Measurements from ENCODE around the gene KLF18. TPM values are rescaled to one million over a fixed set of nuclear protein-coding genes. Genes with fewer than 3 reads are reported as not detected.

KLF18 gene
- total RNA-seq, 1 experiment from 2014 or later = not detected

DNA sequence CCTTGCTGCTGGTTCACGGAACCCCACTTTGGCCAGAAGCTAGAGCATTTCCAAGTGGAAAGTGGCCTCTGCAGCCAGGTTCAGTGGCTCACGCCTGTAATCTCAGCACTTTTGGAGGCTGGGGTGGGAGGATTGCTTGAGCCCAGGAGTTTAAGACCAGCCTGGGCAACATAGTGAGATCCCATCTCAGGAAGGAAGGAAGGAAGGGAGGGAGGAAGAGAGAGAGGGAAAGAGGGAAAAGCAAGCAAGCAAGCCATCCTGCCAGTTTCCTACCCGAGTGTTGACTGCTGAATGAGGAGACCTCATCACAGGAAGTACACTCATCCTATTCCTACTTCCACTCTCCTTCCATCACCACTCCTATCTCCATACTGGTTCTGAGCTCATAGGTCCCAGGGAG lies 35.6 kb downstream of the KLF18 start:
- TF ChIP-seq EZH2phosphoT487 (IDR thresholded peaks at IDR 0.05; ENCODE audit: borderline replicate concordance, low read length) = no peak
- TF ChIP-seq EZH2 (IDR thresholded peaks at IDR 0.05; ENCODE audit: low read length, unreplicated experiment) = no peak
- TF ChIP-seq, protein P1, sequence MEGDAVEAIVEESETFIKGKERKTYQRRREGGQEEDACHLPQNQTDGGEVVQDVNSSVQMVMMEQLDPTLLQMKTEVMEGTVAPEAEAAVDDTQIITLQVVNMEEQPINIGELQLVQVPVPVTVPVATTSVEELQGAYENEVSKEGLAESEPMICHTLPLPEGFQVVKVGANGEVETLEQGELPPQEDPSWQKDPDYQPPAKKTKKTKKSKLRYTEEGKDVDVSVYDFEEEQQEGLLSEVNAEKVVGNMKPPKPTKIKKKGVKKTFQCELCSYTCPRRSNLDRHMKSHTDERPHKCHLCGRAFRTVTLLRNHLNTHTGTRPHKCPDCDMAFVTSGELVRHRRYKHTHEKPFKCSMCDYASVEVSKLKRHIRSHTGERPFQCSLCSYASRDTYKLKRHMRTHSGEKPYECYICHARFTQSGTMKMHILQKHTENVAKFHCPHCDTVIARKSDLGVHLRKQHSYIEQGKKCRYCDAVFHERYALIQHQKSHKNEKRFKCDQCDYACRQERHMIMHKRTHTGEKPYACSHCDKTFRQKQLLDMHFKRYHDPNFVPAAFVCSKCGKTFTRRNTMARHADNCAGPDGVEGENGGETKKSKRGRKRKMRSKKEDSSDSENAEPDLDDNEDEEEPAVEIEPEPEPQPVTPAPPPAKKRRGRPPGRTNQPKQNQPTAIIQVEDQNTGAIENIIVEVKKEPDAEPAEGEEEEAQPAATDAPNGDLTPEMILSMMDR (conservative IDR thresholded peaks at IDR 0.05; ENCODE audit: low read depth, low read length) = no peak
- POLR2A ChIA-PET (ENCODE audit: unreplicated experiment) = no interaction called here
- Histone ChIP-seq H3F3A (ENCODE audit: low read length, unreplicated experiment) (no peaks in the 10 kb centered on the region), H2AFZ (ENCODE audit: low read length) (no peak overlapping the region), H3K79me2 (ENCODE audit: low read length) (no peaks in the 10 kb centered on the region), H3K27ac (ENCODE audit: low read length) (no peak overlapping the region), H3K27me3 (ENCODE audit: low read length) (no peaks in the 10 kb centered on the region), H4K20me1 (ENCODE audit: low read length) (no peaks in the 10 kb centered on the region), H3K4me3 (ENCODE audit: low read length) (no peak overlapping the region), H3K9me3 (ENCODE audit: low read length) (no peaks in the 10 kb centered on the region), H3K4me1 (ENCODE audit: insufficient read depth, low read length) (peaks cover 6% of the 10 kb centered on the region), H3K9me2 (replicated peaks; ENCODE audit: low read length) (no peaks in the 10 kb centered on the region), H3K36me3 (ENCODE audit: low read depth, low read length) (no peaks in the 10 kb centered on the region), H3K4me2 (ENCODE audit: low read length) (no peak overlapping the region), H3K9ac (ENCODE audit: low read length) (no peak overlapping the region)
- BruUV-seq (replicated peaks) = no TSS peak
- no peak for DNase-seq
- intact Hi-C loops (cut with micrococcal nuclease) = no loop called here
- CTCF ChIA-PET = no interaction called here
- no peak for ATAC-seq

DNA sequence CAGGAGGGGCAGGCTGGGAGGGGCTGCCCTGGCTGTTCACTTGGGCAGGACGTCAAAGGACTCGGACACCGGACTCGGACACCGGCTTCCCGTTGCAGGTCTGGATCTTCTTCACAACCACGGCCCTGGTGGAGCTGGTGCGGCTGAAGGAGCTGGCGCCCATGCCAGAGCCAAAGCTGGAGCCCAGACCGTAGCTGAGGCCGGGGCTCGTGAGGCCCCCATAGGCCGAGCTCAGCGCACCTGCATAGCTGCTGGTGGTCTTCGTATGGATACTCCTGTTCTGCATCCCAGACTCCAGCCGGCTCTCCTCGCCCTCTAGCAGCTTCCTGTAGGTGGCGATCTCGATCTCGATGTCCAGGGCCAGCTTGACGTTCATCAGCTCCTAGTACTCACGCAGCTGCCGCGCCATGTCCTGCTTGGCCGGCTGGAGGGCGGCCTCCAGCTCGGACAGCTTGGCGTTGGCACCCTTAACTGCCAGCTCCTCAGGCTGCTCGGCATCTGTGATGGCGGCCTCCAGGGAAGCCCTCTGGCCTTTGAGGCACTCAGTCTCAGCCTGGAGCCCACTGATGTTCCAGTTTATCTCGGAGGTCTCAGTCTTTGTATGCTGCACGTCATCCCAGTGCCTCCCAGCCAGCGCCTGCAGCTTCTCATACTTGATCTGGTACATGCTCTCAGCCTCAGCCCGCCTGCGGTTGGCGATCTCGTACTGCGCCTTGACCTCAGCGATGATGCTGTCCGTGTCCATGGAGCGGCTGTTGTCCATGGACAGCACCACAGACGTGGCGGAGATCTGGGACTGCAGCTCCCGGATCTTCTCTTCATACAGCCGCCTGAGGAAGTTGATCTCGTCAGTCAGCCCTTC lies 37.9 kb downstream of the KLF18 start:
- no peak for DNase-seq

More for the DNA sequence above, 37.9 kb downstream of the KLF18 start:
- Histone ChIP-seq H3F3A (ENCODE audit: low read length, unreplicated experiment) (no peaks in the 10 kb centered on the region), H3K27ac (ENCODE audit: low read length) (no peak overlapping the region), H3K4me2 (ENCODE audit: low read length) (no peak overlapping the region), H4K20me1 (ENCODE audit: low read length) (no peaks in the 10 kb centered on the region), H3K79me2 (ENCODE audit: low read length) (no peaks in the 10 kb centered on the region), H3K9ac (ENCODE audit: low read length) (no peak overlapping the region), H3K27me3 (ENCODE audit: low read length) (no peaks in the 10 kb centered on the region), H3K36me3 (ENCODE audit: low read depth, low read length) (no peaks in the 10 kb centered on the region), H3K9me3 (ENCODE audit: low read length) (no peaks in the 10 kb centered on the region), H3K4me1 (ENCODE audit: insufficient read depth, low read length) (peaks cover 6% of the 10 kb centered on the region), H2AFZ (ENCODE audit: low read length) (no peak overlapping the region), H3K9me2 (replicated peaks; ENCODE audit: low read length) (no peaks in the 10 kb centered on the region), H3K4me3 (ENCODE audit: low read length) (no peak overlapping the region)
- ChIA-PET CTCF (no interaction called here), POLR2A (ENCODE audit: unreplicated experiment) (interaction anchor here (0.6 kb wide), 1 partner anchor 450 kb away, joined by 3 read pairs; no protein-coding TSS in a partner anchor)
- TF ChIP-seq EZH2phosphoT487 (IDR thresholded peaks at IDR 0.05; ENCODE audit: borderline replicate concordance, low read length) (no peak), EZH2 (IDR thresholded peaks at IDR 0.05; ENCODE audit: low read length, unreplicated experiment) (no peak)
- TF ChIP-seq, protein P1 (conservative IDR thresholded peaks at IDR 0.05; ENCODE audit: low read depth, low read length) = no peak
- intact Hi-C loops (cut with micrococcal nuclease) = no loop called here
- BruUV-seq (replicated peaks) = no TSS peak
- ATAC-seq = no peak
